Mesenchymal stem cell (in vitro differentiated cells and primary cell): ENCODE data around the gene SLC6A13.

Experiments used
- DNase-seq: peaks from one replicate; pipeline ENCODE4 v3.0.0-alpha.2; 2013
- H2AFZ ChIP-seq: one replicate; pipeline ENCODE4 v1.6.1; 2013; ENCODE audit warnings: low read depth, mild to moderate bottlenecking, control low read depth, inconsistent platforms, low read length, moderate library complexity
- H2AK5ac ChIP-seq: 2 replicates; pipeline ENCODE4 v1.6.1; 2013; ENCODE audit warnings: low read length, moderate library complexity, mild to moderate bottlenecking, inconsistent platforms; ENCODE audit not compliant: severe bottlenecking
- H2BK120ac ChIP-seq: one replicate; pipeline ENCODE4 v1.6.1; 2013; ENCODE audit warnings: low read depth, mild to moderate bottlenecking, inconsistent platforms, low read length, moderate library complexity
- H2BK12ac ChIP-seq, 2 experiments: one replicate each; pipeline ENCODE4 v1.6.1; 2013; ENCODE audit warnings: inconsistent platforms in 2 of 2, low read length in 2 of 2, mild to moderate bottlenecking in 2 of 2, moderate library complexity in 2 of 2, control low read depth in 1 of 2
- H2BK15ac ChIP-seq: one replicate; pipeline ENCODE4 v1.6.1; 2013; ENCODE audit warnings: mild to moderate bottlenecking, low read depth, inconsistent platforms; ENCODE audit not compliant: poor library complexity, severe bottlenecking
- H2BK5ac ChIP-seq: 2 replicates; pipeline ENCODE4 v1.6.1; 2013; ENCODE audit warnings: low read depth, mild to moderate bottlenecking, low read length, control low read depth, inconsistent platforms; ENCODE audit not compliant: poor library complexity, severe bottlenecking
- H3K14ac ChIP-seq, 2 experiments: one replicate each; pipeline ENCODE4 v1.6.1; 2013; ENCODE audit warnings: inconsistent platforms in 2 of 2, low read length in 2 of 2, control low read depth in 1 of 2, mild to moderate bottlenecking in 1 of 2, moderate library complexity in 1 of 2
- H3K18ac ChIP-seq, 2 experiments: one replicate each; pipeline ENCODE4 v1.6.1; 2013; ENCODE audit warnings: inconsistent platforms in 2 of 2, low read length in 2 of 2, control low read depth in 1 of 2, low read depth in 1 of 2, mild to moderate bottlenecking in 1 of 2
- H3K23ac ChIP-seq, 2 experiments: one replicate each; pipeline ENCODE4 v1.6.1; 2013; ENCODE audit warnings: inconsistent platforms in 2 of 2, low read length in 2 of 2, mild to moderate bottlenecking in 2 of 2, moderate library complexity in 2 of 2, control low read depth in 1 of 2
- H3K27ac ChIP-seq: 2 replicates; pipeline ENCODE4 v1.5.1; 2013; ENCODE audit warnings: mild to moderate bottlenecking, moderate library complexity, low read length, control low read depth, inconsistent platforms; ENCODE audit not compliant: poor library complexity, severe bottlenecking
- H3K27me3 ChIP-seq, 2 experiments: 2 replicates each; pipeline versions ENCODE4 v1.6.1 to v1.7.0; 2013; ENCODE audit warnings: low read length in 2 of 2, mild to moderate bottlenecking in 2 of 2, moderate library complexity in 2 of 2, control low read depth in 1 of 2, inconsistent platforms in 1 of 2; ENCODE audit not compliant: control insufficient read depth in 1 of 2, insufficient read depth in 1 of 2
- H3K36me3 ChIP-seq, 2 experiments: 2 replicates each; pipeline versions ENCODE4 v1.6.1 to v1.7.0; 2013; ENCODE audit warnings: low read length in 2 of 2, control low read depth in 1 of 2, inconsistent platforms in 1 of 2, low read depth in 1 of 2, mild to moderate bottlenecking in 1 of 2; ENCODE audit not compliant: insufficient read depth in 2 of 2, control insufficient read depth in 1 of 2
- H3K4ac ChIP-seq, 2 experiments: one replicate each; pipeline ENCODE4 v1.6.1; 2013; ENCODE audit warnings: inconsistent platforms in 2 of 2, low read length in 2 of 2, mild to moderate bottlenecking in 2 of 2, moderate library complexity in 2 of 2, control low read depth in 1 of 2, low read depth in 1 of 2
- H3K4me1 ChIP-seq: 2 replicates; pipeline ENCODE4 v1.6.1; 2013; ENCODE audit warnings: low read depth, low read length, control low read depth; ENCODE audit not compliant: control insufficient read depth, insufficient read depth
- H3K4me2 ChIP-seq: 2 replicates; pipeline ENCODE4 v1.6.1; 2013; ENCODE audit warnings: low read length, mild to moderate bottlenecking, inconsistent platforms; ENCODE audit not compliant: poor library complexity, severe bottlenecking
- H3K4me3 ChIP-seq, 2 experiments: 2 replicates each; pipeline versions ENCODE4 v1.5.1 to v1.7.0; 2013; ENCODE audit warnings: low read length in 2 of 2, mild to moderate bottlenecking in 2 of 2, control low read depth in 1 of 2, low read depth in 1 of 2; ENCODE audit not compliant: insufficient read depth in 1 of 2
- H3K79me1 ChIP-seq: replicated peaks from 2 replicates; pipeline ENCODE4 v1.6.1; 2013; ENCODE audit warnings: mild to moderate bottlenecking, control low read depth, low read length, inconsistent platforms; ENCODE audit not compliant: poor library complexity, severe bottlenecking
- H3K9ac ChIP-seq: 2 replicates; pipeline ENCODE4 v1.7.0; 2013; ENCODE audit warnings: mild to moderate bottlenecking, low read length, moderate library complexity
- H3K9me3 ChIP-seq: 2 replicates; pipeline ENCODE4 v1.7.0; 2013; ENCODE audit warnings: mild to moderate bottlenecking, low read length; ENCODE audit not compliant: control insufficient read depth
- H4K8ac ChIP-seq: one replicate; pipeline ENCODE4 v1.6.1; 2013; ENCODE audit warnings: inconsistent platforms, mild to moderate bottlenecking, low read length, moderate library complexity
- H4K91ac ChIP-seq: one replicate; pipeline ENCODE4 v1.6.1; 2013; ENCODE audit warnings: mild to moderate bottlenecking, low read length, inconsistent platforms
- WGBS: methylation state at CpG from one replicate; pipeline ENCODE4 v1.1.7; 2013; ENCODE audit warnings: mixed read lengths; 5-methylcytosine and 5-hydroxymethylcytosine counted together

SLC6A13 gene

GRCh38 chr12:175759-176158 lies 86.9 kb downstream of the SLC6A13 start:
- Histone ChIP-seq H3K23ac (no peak overlapping the region), H2BK120ac (no peak overlapping the region), H3K18ac (no peak overlapping the region), H3K9me3 (no peaks in the 10 kb centered on the region), H3K27me3 (peaks cover 0 to 31% of the 10 kb centered on the region in 2 experiments), H3K9ac (no peak overlapping the region), H3K79me1 (peaks cover 2% of the 10 kb centered on the region), H4K8ac (no peak overlapping the region), H2BK12ac (no peak overlapping the region), H3K14ac (no peak overlapping the region), H3K4me1 (peaks cover 88% of the 10 kb centered on the region), H3K4me2 (no peak overlapping the region), H2AK5ac (no peak overlapping the region), H3K27ac (no peak overlapping the region), H3K4me3 (no peak overlapping the region), H2AFZ (no peak overlapping the region), H2BK5ac (no peak overlapping the region), H3K36me3 (peaks cover 0 to 3% of the 10 kb centered on the region in 2 experiments), H3K4ac (no peak overlapping the region), H2BK15ac (no peak overlapping the region), H4K91ac (no peak overlapping the region)
- DNase-seq = no peak
- 94% methylated on average over 16 of the region's 16 CpGs for WGBS

- Histone ChIP-seq H3K14ac (no peak overlapping the region), H3K9me3 (no peaks in the 10 kb centered on the region), H3K4me2 (no peak overlapping the region), H3K79me1 (peaks cover 2% of the 10 kb centered on the region), H3K27me3 (peaks cover 0 to 31% of the 10 kb centered on the region in 2 experiments), H3K4me1 (peaks cover 89% of the 10 kb centered on the region), H2BK15ac (no peak overlapping the region), H3K4me3 (no peak overlapping the region), H2AK5ac (no peak overlapping the region), H2BK120ac (no peak overlapping the region), H4K91ac (no peak overlapping the region), H3K23ac (no peak overlapping the region), H3K27ac (no peak overlapping the region), H4K8ac (no peak overlapping the region), H3K18ac (no peak overlapping the region), H2AFZ (no peak overlapping the region), H2BK5ac (no peak overlapping the region), H2BK12ac (no peak overlapping the region), H3K36me3 (peaks cover 0 to 3% of the 10 kb centered on the region in 2 experiments), H3K4ac (no peak overlapping the region), H3K9ac (no peak overlapping the region)
- 74% methylated on average over 9 of the region's 10 CpGs for WGBS
- no peak for DNase-seq
Observed at GRCh38 chr12:175250-175649, 87.4 kb downstream of the SLC6A13 start.

- Histone ChIP-seq H2AFZ (no peak overlapping the region), H2BK120ac (no peak overlapping the region), H4K8ac (no peak overlapping the region), H2BK12ac (no peak overlapping the region), H4K91ac (no peak overlapping the region), H3K4ac (no peak overlapping the region), H3K14ac (no peak overlapping the region), H3K79me1 (peaks cover 2% of the 10 kb centered on the region), H3K4me1 (peaks cover 90% of the 10 kb centered on the region), H3K9ac (no peak overlapping the region), H2BK5ac (no peak overlapping the region), H3K36me3 (peaks cover 0 to 3% of the 10 kb centered on the region in 2 experiments), H3K4me2 (no peak overlapping the region), H3K4me3 (no peak overlapping the region), H3K9me3 (no peaks in the 10 kb centered on the region), H3K18ac (no peak overlapping the region), H3K27ac (no peak overlapping the region), H2BK15ac (no peak overlapping the region), H3K23ac (no peak overlapping the region), H2AK5ac (no peak overlapping the region), H3K27me3 (peaks cover 0 to 34% of the 10 kb centered on the region in 2 experiments)
- WGBS = 85% methylated on average over 22 of the region's 23 CpGs
- no peak for DNase-seq
Observed at GRCh38 chr12:174596-174995, 88.0 kb downstream of the SLC6A13 start.

- no peak overlapping the region for H2AFZ ChIP-seq
- no peaks in the 10 kb centered on the region for H3K9me3 ChIP-seq
- H3K79me1 ChIP-seq = peaks cover 2% of the 10 kb centered on the region
- H2BK12ac ChIP-seq = no peak overlapping the region
- H2BK5ac ChIP-seq = no peak overlapping the region
- no peak overlapping the region for H3K9ac ChIP-seq
- peaks cover 0 to 39% of the 10 kb centered on the region in 2 experiments for H3K27me3 ChIP-seq
- H4K8ac ChIP-seq = no peak overlapping the region
- no peak overlapping the region for H3K14ac ChIP-seq
- H2AK5ac ChIP-seq = peak overlapping the region; percentile 33
- no peak overlapping the region for H3K27ac ChIP-seq
- no peak overlapping the region for H3K4me3 ChIP-seq
- no peak overlapping the region for H3K23ac ChIP-seq
- H3K18ac ChIP-seq = no peak overlapping the region
- H3K4me1 ChIP-seq = peaks cover 90% of the 10 kb centered on the region
- no peak overlapping the region for H3K4ac ChIP-seq
- H2BK15ac ChIP-seq = no peak overlapping the region
- WGBS = 86% methylated on average over 4 of the region's 6 CpGs
- H2BK120ac ChIP-seq = no peak overlapping the region
- H3K36me3 ChIP-seq = peaks cover 0 to 3% of the 10 kb centered on the region in 2 experiments
- H4K91ac ChIP-seq = no peak overlapping the region
- no peak for DNase-seq
- H3K4me2 ChIP-seq = no peak overlapping the region
Observed at GRCh38 chr12:174124-174523, 88.5 kb downstream of the SLC6A13 start.
